COLO668 (cell line): ENCODE results near the gene DOK7.
"Not testable (repeated sequence)": the region's sequence is repeated elsewhere in the genome, so short reads cannot be mapped to it uniquely, and the experiment has no call there.

Source experiments
- DNase-seq: peaks from one replicate; lab custom pipeline; 2025; ENCODE audit not compliant: unreplicated experiment; lab: John Stamatoyannopoulos, UW

DOK7 gene

DNA sequence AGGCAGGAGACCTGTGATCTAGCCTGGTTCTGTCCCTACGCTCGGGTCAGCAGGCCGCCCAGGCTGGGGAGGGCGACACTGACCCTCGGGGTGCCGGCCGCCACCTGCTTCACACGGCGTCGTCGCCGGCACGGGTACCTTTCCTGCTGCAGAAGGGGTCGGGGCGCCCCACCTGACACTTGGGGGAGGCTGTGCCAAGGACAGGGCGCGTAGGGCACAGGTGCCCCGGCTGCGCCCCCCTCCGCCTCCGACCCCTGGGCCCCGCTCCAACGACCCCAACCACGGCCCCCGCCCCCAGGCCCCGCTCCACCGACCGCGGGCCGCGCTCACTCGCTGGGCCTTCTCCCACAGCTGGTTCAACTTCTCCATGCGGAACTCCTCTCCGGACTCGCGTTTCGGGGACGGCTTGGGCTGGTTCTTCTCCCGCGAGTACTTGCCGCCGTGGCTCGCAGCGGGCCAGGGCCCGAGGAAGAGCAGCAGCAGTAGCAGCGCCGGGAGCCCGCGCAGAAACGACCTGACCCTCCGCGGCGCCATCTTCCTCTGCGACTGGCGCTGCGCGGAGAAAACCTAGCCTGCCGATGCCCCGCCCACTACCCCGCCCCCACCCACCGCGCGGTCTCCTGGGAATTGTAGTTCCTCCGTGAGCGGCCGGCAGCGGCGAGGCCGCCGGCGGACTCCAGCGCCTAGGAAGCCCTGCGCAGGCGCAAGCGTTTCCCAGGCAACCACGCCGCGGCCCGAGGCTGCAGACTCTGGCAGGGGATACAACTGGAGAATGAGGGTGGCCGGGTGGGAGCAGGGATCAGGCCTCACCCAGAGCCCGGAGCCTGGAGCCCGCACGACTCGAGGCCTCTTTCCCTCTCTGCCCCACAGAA lies 69.0 kb downstream of the DOK7 start, which contains the start of gene LRPAP1:
Gene LRPAP1 (minus strand): TSS at position 544 of the 872 bp plus-strand sequence. CDS start 10 bp downstream, at position 534.
- DNase-seq = peak; percentile 90

GRCh38 chr4:3532751-3533422 lies 69.8 kb downstream of the DOK7 start:
- no peak for DNase-seq

GRCh38 chr4:3533423-3533820 lies 70.3 kb downstream of the DOK7 start:
- DNase-seq = no peak

DNA sequence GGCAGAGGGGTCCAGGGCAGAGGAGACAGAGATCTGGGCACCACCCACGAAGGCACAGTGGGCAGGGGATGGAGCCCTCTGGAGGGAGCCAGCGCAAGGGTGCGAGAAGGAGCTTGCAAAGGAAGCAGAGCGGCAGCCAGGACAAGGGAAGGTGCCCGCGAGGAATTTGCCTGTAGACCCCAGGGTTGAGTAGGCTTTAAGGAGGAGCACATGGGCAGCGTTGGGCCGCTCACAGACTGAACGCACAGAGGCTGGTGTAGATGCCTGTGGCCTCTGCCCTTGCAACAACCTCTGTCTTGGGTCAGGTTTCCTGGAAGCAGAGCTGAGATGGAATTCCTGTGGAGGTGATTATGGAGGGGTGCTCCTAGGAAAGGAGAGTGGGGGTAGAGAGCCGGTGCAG lies 72.7 kb downstream of the DOK7 start:
- DNase-seq = not testable (repeated sequence)

DNA sequence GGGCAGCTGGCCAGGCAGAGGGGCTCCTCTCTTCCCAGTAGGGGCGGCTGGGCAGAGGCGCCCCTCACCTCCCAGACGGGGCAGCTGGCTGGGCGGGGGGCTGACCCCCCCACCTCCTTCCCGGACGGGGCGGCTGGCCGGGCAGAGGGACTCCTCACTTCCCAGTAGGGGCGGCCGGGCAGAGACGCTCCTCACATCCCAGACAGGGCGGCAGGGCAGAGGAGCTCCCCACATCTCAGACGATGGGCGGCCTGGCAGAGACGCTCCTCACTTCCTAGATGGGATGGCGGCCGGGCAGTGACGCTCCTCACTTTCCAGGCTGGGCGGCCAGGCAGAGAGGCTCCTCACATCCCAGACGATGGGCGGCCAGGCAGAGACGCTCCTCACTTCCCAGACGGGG lies 75.8 kb downstream of the DOK7 start:
- not testable (repeated sequence) for DNase-seq

- not testable (repeated sequence) for DNase-seq
Observed at GRCh38 chr4:3543415-3543814, 80.3 kb downstream of the DOK7 start.
